ENCODE results near the gene KIAA1217. TPM values are rescaled to one million over a fixed set of nuclear protein-coding genes. Genes with fewer than 3 reads are reported as not detected.

The KIAA1217 gene
- total and polyA plus RNA-seq, 2 of the 8 experiments (the other 6 are each of a cell fraction or from before 2014, with no cell fraction given): 4.5 to 15.6 TPM

DNA sequence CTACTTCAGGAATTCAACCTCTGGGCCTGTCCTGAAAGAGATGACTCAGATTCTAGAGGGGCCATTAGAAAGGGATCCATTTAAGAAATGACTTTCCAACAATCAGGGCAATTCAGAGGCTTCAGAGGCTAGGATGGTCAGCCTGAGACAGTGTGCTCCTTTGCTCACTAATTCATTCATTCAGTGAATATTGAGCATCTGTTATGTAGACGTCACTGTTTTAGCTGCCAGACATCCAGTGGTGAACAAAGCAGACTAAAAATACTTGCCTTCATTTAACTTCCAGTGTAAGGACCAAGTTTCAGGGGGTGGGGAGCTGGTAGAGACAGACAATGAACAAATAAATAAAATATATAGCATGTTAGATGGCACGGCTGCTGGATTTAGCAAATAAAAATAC lies 1.6 kb downstream of the KIAA1217 start:
- H3K9me3 ChIP-seq (ENCODE audit: insufficient read depth in 2 of 2, low read depth in 1 of 2, low read length in 1 of 2): no peaks in the 10 kb centered on the region
- 80% methylated on average over 2 of the region's 2 CpGs; no CpG with 5 or more reads in 1 of the 2 experiments for WGBS, 2 experiments (ENCODE audit: extremely low coverage in 1 of 2, insufficient coverage in 1 of 2, insufficient read length in 1 of 2, insufficient replicate concordance in 2 of 2, low coverage in 1 of 2, low lambda C conversion rate in 2 of 2, missing lambda C conversion rate in 1 of 2)
- peak overlapping the region; percentile 34; the same call in 1 of the 2 replicates for H2BK15ac ChIP-seq (ENCODE audit: low read length)
- H3K79me2 ChIP-seq (ENCODE audit: control insufficient read depth in 1 of 2, insufficient read depth in 2 of 2, low read length in 2 of 2): peaks cover 0 to 28% of the 10 kb centered on the region in 2 experiments; a peak in 1 of 4 replicates
- peaks cover 3 to 29% (median 20%) of the 10 kb centered on the region in 4 experiments; a peak in 6 of 7 replicates for H3K4me1 ChIP-seq (replicated peaks in 1 of 4; ENCODE audit: control insufficient read depth in 3 of 4, insufficient read depth in 4 of 4, low read length in 3 of 4)
- no peak overlapping the region for H2BK12ac ChIP-seq (ENCODE audit: low read depth, low read length)
- no peak overlapping the region for H3K14ac ChIP-seq (ENCODE audit: insufficient read length)
- H2BK5ac ChIP-seq (ENCODE audit: low read depth, low read length): no peak overlapping the region
- H2BK120ac ChIP-seq (replicated peaks; ENCODE audit: low read depth, low read length): peak overlapping the region; percentile 9
- ChIA-PET POLR2A (ENCODE audit: partially characterized antibody) (interaction anchor here (0.6 to 1.8 kb wide), 4 partner anchors 8 to 695 kb away, joined by 3 to 7 read pairs (median 4); no protein-coding TSS in a partner anchor), CTCF (ENCODE audit: partially characterized antibody) (interaction anchor here (0.6 to 2.1 kb wide), 10 partner anchors 8 to 336 kb away, joined by 3 to 9 read pairs (median 4); no protein-coding TSS in a partner anchor)
- no peak overlapping the region for H2AFZ ChIP-seq (ENCODE audit: low read length)
- no peaks in the 10 kb centered on the region for H4K20me1 ChIP-seq (replicated peaks in 1 of 2; ENCODE audit: control insufficient read depth in 1 of 2, insufficient read depth in 2 of 2, low read length in 2 of 2)
- FAIRE-seq (no peak), DNase-seq (ENCODE audit: low read depth in 1 of 2, low spot score in 2 of 2) (no peak)
- no peaks in the 10 kb centered on the region; the same call in 1 of the 2 replicates for H3K23me2 ChIP-seq (ENCODE audit: low read depth, low read length)
- H3K36me3 ChIP-seq (ENCODE audit: control insufficient read depth in 2 of 4, insufficient read depth in 4 of 4, low read length in 3 of 4): no peaks in the 10 kb centered on the region
- peak overlapping the region; percentile 39 to 74; a peak in 3 of 4 replicates for H3K4me2 ChIP-seq (ENCODE audit: insufficient read depth in 1 of 2, low read depth in 2 of 2, low read length in 2 of 2)
- no peaks in the 10 kb centered on the region for H3K27me3 ChIP-seq (replicated peaks in 1 of 4; ENCODE audit: control insufficient read depth in 3 of 4, extremely low read depth in 1 of 4, insufficient read depth in 3 of 4, low read length in 3 of 4)
- no peak overlapping the region for H4K8ac ChIP-seq (ENCODE audit: extremely low read depth, insufficient read depth, low read length)
- H3K79me1 ChIP-seq (ENCODE audit: low read depth, low read length): peaks cover 3% of the 10 kb centered on the region
- H3K56ac ChIP-seq (replicated peaks; ENCODE audit: insufficient read length, low read depth, low read length): no peak overlapping the region
- peak overlapping the region in 1 of 4 experiments; percentile 33; a peak in 1 of 8 replicates for H3K4me3 ChIP-seq (ENCODE audit: extremely low read depth in 1 of 4, insufficient read depth in 2 of 4, low read depth in 3 of 4, low read length in 4 of 4)
- no peak overlapping the region for H3K9ac ChIP-seq (replicated peaks in 1 of 4; ENCODE audit: extremely low read depth in 1 of 4, low read depth in 3 of 4, low read length in 3 of 4)
- H2AK5ac ChIP-seq (ENCODE audit: low read depth, low read length): no peak overlapping the region
- no peak overlapping the region for H4K5ac ChIP-seq (ENCODE audit: insufficient read length, low read depth, low read length)
- no peak overlapping the region for H3K23ac ChIP-seq (ENCODE audit: insufficient read length)
- H3K4ac ChIP-seq (replicated peaks; ENCODE audit: insufficient read length, low read depth, low read length): no peak overlapping the region
- H4K91ac ChIP-seq (replicated peaks; ENCODE audit: insufficient read length, low read length): no peak overlapping the region
- no peak overlapping the region for H2BK20ac ChIP-seq (ENCODE audit: low read length)
- H3K18ac ChIP-seq (ENCODE audit: extremely low read depth, low read length): no peak overlapping the region
- H3K27ac ChIP-seq (ENCODE audit: low read depth, low read length): no peak overlapping the region
- TF ChIP-seq KDM1A (IDR thresholded peaks at IDR 0.05; ENCODE audit: borderline replicate concordance, low read length): no peak
- no peak for TF ChIP-seq SP2 (IDR thresholded peaks at IDR 0.05; ENCODE audit: low read length)
- no peak for TF ChIP-seq POLR2AphosphoS5 (IDR thresholded peaks at IDR 0.05; ENCODE audit: low read depth, low read length)
- TF ChIP-seq JUN (IDR thresholded peaks at IDR 0.05; ENCODE audit: low read depth, low read length): no peak
- no peak for TF ChIP-seq SP4 (IDR thresholded peaks at IDR 0.05; ENCODE audit: low read length)
- TF ChIP-seq USF2 (IDR thresholded peaks at IDR 0.05; ENCODE audit: low read length): no peak
- TF ChIP-seq TBP (IDR thresholded peaks at IDR 0.05; ENCODE audit: low read depth, low read length): no peak
- TF ChIP-seq CREB1 (IDR thresholded peaks at IDR 0.05): no peak
- no peak for TF ChIP-seq ZNF274 (IDR thresholded peaks at IDR 0.05; ENCODE audit: borderline replicate concordance, extremely low read depth, low read length)
- TF ChIP-seq, protein P1, sequence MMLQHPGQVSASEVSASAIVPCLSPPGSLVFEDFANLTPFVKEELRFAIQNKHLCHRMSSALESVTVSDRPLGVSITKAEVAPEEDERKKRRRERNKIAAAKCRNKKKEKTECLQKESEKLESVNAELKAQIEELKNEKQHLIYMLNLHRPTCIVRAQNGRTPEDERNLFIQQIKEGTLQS (IDR thresholded peaks at IDR 0.05; ENCODE audit: insufficient read depth, low read depth, low read length): no peak
- no peak for TF ChIP-seq EGR1 (IDR thresholded peaks at IDR 0.05; ENCODE audit: borderline replicate concordance, low read depth, low read length)

Measured in H1 (cell line).